Fibroblast of villous mesenchyme (primary cell): ENCODE results near the gene RPL37A. TPM values are rescaled to one million over a fixed set of nuclear protein-coding genes. Genes with fewer than 3 reads are reported as not detected.

Experiments
- DNase-seq: peaks from one replicate; pipeline ENCODE4 v3.0.0-alpha.2; 2010; ENCODE audit warnings: low read depth
- H3K4me3 ChIP-seq: 2 replicates; pipeline ENCODE4 v1.5.1; 2011; ENCODE audit warnings: low read depth, mild to moderate bottlenecking, low read length
- CTCF ChIP-seq: IDR thresholded peaks from 2 replicates; pipeline ENCODE4 v1.5.1; 2012; ENCODE audit warnings: low read depth, mild to moderate bottlenecking, low read length; ENCODE audit not compliant: insufficient read depth
- total RNA-seq: library from RNA; depleted of rRNA; stranded (reverse); fragments of >200 nt; gene quantifications from 2 replicates; pipeline ENCODE4 v1.2.3, GENCODE V29; 2012

The RPL37A gene
- total RNA-seq, 1 donor: 822 TPM

- TF ChIP-seq CTCF: no peak
- DNase-seq: peak; percentile 84
- H3K4me3 ChIP-seq: no peak overlapping the region
Measured at GRCh38 chr2:216549926-216550690, 51.5 kb downstream of the RPL37A start.

GRCh38 chr2:216551234-216552068, 52.8 kb downstream of the RPL37A start:
- DNase-seq: peak; percentile 82
- TF ChIP-seq CTCF: no peak
- H3K4me3 ChIP-seq: no peak overlapping the region

GRCh38 chr2:216553093-216553478, 54.4 kb downstream of the RPL37A start:
- DNase-seq: no peak
- no peak for TF ChIP-seq CTCF

More at GRCh38 chr2:216553093-216553478, 54.4 kb downstream of the RPL37A start:
- H3K4me3 ChIP-seq: no peak overlapping the region

Other genes with a start within 250 kb of the RPL37A start
- 5.2 and 10.8 TPM in 2 replicates for gene MARCHF4, start 126.4 kb upstream of the RPL37A start, total RNA-seq
- gene SMARCAL1, start 86.4 kb upstream of the RPL37A start, total RNA-seq: 14.5 and 20.3 TPM in 2 replicates
- 15.5 and 18.4 TPM in 2 replicates for gene IGFBP2, start 134.6 kb downstream of the RPL37A start, total RNA-seq
- gene IGFBP5, start 196.7 kb downstream of the RPL37A start, total RNA-seq: 644 and 754 TPM in 2 replicates